ENCODE measurements around the gene ZBTB21. TPM values are rescaled to one million over a fixed set of nuclear protein-coding genes. Genes with fewer than 3 reads are reported as not detected.
A peak's percentile ranks its signal among the peaks of the same experiment; 100 is the strongest.

ZBTB21 gene
- total and polyA plus RNA-seq, 2 donors (not counting 1 experiment from before 2014, with no cell fraction given): 8.9 to 9.1 TPM

- no peak for DNase-seq (ENCODE audit: low read depth in 2 of 2)
- peaks cover 16% of the 10 kb centered on the region for H3K4me1 ChIP-seq (ENCODE audit: control insufficient read depth, extremely low read depth, insufficient read depth, low read length)
- no peak for TF ChIP-seq CTCF (conservative IDR thresholded peaks at IDR 0.05 in 1 of 2, IDR thresholded peaks at IDR 0.05 in 1 of 2; ENCODE audit: low read depth in 1 of 2, low read length in 2 of 2)
- no peak for TF ChIP-seq EZH2 (IDR thresholded peaks at IDR 0.05; ENCODE audit: low read length, missing control alignments)
- no peaks in the 10 kb centered on the region for H3K27me3 ChIP-seq (ENCODE audit: control insufficient read depth, insufficient read depth, low read length)
- H3K4me3 ChIP-seq (replicated peaks in 1 of 4; ENCODE audit: control extremely low read depth in 1 of 4, insufficient read depth in 1 of 4, low read depth in 3 of 4, low read length in 4 of 4): no peak overlapping the region
- H3K27ac ChIP-seq (ENCODE audit: insufficient read depth, low read length): no peak overlapping the region
- no peaks in the 10 kb centered on the region for H4K20me1 ChIP-seq (ENCODE audit: control insufficient read depth, extremely low read depth, insufficient read depth, low read length)
- no peaks in the 10 kb centered on the region for H3K79me2 ChIP-seq (ENCODE audit: control insufficient read depth, insufficient read depth, low read length)
- no peaks in the 10 kb centered on the region for H3K36me3 ChIP-seq (ENCODE audit: control insufficient read depth, insufficient read depth, low read length)
- no peaks in the 10 kb centered on the region for H3K9me3 ChIP-seq (ENCODE audit: control insufficient read depth, insufficient read depth, low read depth, low read length)
- H3K4me2 ChIP-seq (ENCODE audit: extremely low read depth, insufficient read depth, low read length): no peak overlapping the region
- H3K9ac ChIP-seq (ENCODE audit: insufficient read depth, low read length): no peak overlapping the region
- H2AFZ ChIP-seq (ENCODE audit: low read length): no peak overlapping the region
Observed at GRCh38 chr21:42049578-42050430, 39.6 kb upstream of the ZBTB21 start.

- Histone ChIP-seq H3K27ac (ENCODE audit: insufficient read depth, low read length) (peak overlapping the region; percentile 94), H3K4me3 (replicated peaks in 1 of 4; ENCODE audit: control extremely low read depth in 1 of 4, insufficient read depth in 1 of 4, low read depth in 3 of 4, low read length in 4 of 4) (no peak overlapping the region), H3K36me3 (ENCODE audit: control insufficient read depth, insufficient read depth, low read length) (no peaks in the 10 kb centered on the region), H3K27me3 (ENCODE audit: control insufficient read depth, insufficient read depth, low read length) (no peaks in the 10 kb centered on the region), H3K9me3 (ENCODE audit: control insufficient read depth, insufficient read depth, low read depth, low read length) (no peaks in the 10 kb centered on the region), H3K9ac (ENCODE audit: insufficient read depth, low read length) (no peak overlapping the region), H2AFZ (ENCODE audit: low read length) (no peak overlapping the region), H3K4me2 (ENCODE audit: extremely low read depth, insufficient read depth, low read length) (no peak overlapping the region), H3K79me2 (ENCODE audit: control insufficient read depth, insufficient read depth, low read length) (no peaks in the 10 kb centered on the region), H4K20me1 (ENCODE audit: control insufficient read depth, extremely low read depth, insufficient read depth, low read length) (no peaks in the 10 kb centered on the region), H3K4me1 (ENCODE audit: control insufficient read depth, extremely low read depth, insufficient read depth, low read length) (peaks cover 16% of the 10 kb centered on the region)
- no peak for DNase-seq (ENCODE audit: low read depth in 2 of 2)
- no peak for TF ChIP-seq CTCF (conservative IDR thresholded peaks at IDR 0.05 in 1 of 2, IDR thresholded peaks at IDR 0.05 in 1 of 2; ENCODE audit: low read depth in 1 of 2, low read length in 2 of 2)
Observed at GRCh38 chr21:42048870-42049577, 38.9 kb upstream of the ZBTB21 start.

- Histone ChIP-seq H3K27ac (ENCODE audit: insufficient read depth, low read length) (peak overlapping the region; percentile 94), H3K4me1 (ENCODE audit: control insufficient read depth, extremely low read depth, insufficient read depth, low read length) (peaks cover 16% of the 10 kb centered on the region), H3K4me2 (ENCODE audit: extremely low read depth, insufficient read depth, low read length) (peak overlapping the region; percentile 45), H3K9me3 (ENCODE audit: control insufficient read depth, insufficient read depth, low read depth, low read length) (no peaks in the 10 kb centered on the region), H2AFZ (ENCODE audit: low read length) (no peak overlapping the region), H4K20me1 (ENCODE audit: control insufficient read depth, extremely low read depth, insufficient read depth, low read length) (no peaks in the 10 kb centered on the region), H3K27me3 (ENCODE audit: control insufficient read depth, insufficient read depth, low read length) (no peaks in the 10 kb centered on the region), H3K4me3 (replicated peaks in 1 of 4; ENCODE audit: control extremely low read depth in 1 of 4, insufficient read depth in 1 of 4, low read depth in 3 of 4, low read length in 4 of 4) (no peak overlapping the region), H3K9ac (ENCODE audit: insufficient read depth, low read length) (peak overlapping the region; percentile 32), H3K79me2 (ENCODE audit: control insufficient read depth, insufficient read depth, low read length) (no peaks in the 10 kb centered on the region), H3K36me3 (ENCODE audit: control insufficient read depth, insufficient read depth, low read length) (no peaks in the 10 kb centered on the region)
- TF ChIP-seq CTCF (conservative IDR thresholded peaks at IDR 0.05 in 1 of 2, IDR thresholded peaks at IDR 0.05 in 1 of 2; ENCODE audit: low read depth in 1 of 2, low read length in 2 of 2): peak in 1 of 2 donors; percentile 28
- no peak for TF ChIP-seq EZH2 (IDR thresholded peaks at IDR 0.05; ENCODE audit: low read length, missing control alignments)
- peak; percentile 97 to 100 for DNase-seq (ENCODE audit: low read depth in 2 of 2)
Observed at GRCh38 chr21:42047821-42048613, 37.9 kb upstream of the ZBTB21 start.
